Posterior cingulate gyrus (tissue), 11 donors: ENCODE results near the gene PCDHGC3.

Source experiments
- DNase-seq, 10 donors: peaks; one replicate each; pipeline versions ENCODE4 v3.0.0 to v3.0.0-alpha.2; 2020 to 2021; ENCODE audit warnings: mixed read lengths in 3 of 10
- intact Hi-C: fragments of 100-400 bp; cut with DNase I; formaldehyde crosslinking; loops from one replicate; pipeline ENCODE4 v1.15.1; 2023

Gene PCDHGC3

DNA sequence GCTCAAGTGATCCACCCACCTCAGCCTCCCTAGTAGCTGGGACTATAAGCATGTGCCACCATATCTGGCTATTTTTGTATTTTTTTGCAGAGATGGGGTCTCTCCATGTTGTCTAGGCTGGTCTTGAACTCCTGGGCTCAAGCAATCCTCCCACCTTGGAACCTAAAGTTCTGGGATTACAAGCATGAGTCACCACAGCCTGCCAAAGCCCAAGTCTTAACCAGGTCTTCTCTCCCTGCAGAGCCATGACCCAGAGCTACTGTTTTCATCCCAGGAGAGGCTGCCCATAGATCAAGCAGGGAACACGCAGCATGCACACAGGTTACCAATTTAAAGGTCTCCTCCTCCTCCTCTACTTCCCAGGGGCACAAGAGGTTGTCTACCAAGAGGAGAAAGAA is 42.9 kb downstream of the PCDHGC3 start:
- intact Hi-C loops = no loop called here
- DNase-seq = no peak

DNA sequence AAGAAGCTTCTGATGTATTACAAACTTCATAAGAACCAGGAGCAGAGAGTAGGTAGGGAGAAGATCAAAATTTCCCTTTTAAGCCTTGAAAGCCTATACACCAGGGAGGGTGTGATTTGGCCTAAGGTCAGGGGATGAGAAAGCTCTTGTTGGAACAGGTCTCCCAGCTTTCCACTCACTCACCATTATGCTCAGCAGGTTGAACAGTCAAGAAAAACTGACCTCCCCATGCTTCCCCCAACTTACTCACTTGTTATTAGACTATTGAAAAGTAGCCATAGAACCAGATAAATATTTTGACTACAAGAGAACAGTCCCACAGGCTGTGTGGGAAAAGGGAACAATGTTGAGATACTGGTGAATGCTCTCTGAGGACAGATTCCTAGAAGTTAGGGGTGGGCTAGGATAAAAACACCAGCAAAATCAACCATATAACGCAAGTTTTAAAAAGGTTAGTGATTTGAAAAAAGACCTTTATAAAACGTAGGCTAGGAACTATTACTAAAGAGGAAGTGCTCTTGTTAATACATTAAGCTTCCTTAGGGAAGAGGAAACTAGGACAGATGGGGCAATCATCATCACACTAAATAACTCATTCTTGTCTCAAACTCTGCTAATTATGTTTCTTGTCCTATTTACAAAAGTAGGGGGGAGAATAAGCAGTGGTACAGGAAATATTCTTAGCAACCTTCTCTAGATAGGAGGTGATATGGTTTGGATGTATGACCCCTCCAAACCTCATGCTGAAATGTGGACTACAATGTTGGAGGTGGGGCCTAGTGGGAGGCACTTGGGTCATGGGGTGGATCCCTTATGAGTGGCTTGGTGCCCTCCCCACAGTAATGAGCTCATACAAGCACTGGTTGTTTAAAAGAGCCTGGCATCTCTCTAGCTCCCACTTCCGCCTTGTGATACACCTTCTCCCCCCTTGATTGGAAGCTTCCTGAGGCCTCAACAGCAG is 44.1 kb downstream of the PCDHGC3 start:
- peak in 1 of 10 donors; percentile 3 for DNase-seq
- intact Hi-C loops = loop anchor here (5.0 kb wide), 1 partner anchor 103 kb away; the partner anchor contains the start of gene PCDHGB7

DNA sequence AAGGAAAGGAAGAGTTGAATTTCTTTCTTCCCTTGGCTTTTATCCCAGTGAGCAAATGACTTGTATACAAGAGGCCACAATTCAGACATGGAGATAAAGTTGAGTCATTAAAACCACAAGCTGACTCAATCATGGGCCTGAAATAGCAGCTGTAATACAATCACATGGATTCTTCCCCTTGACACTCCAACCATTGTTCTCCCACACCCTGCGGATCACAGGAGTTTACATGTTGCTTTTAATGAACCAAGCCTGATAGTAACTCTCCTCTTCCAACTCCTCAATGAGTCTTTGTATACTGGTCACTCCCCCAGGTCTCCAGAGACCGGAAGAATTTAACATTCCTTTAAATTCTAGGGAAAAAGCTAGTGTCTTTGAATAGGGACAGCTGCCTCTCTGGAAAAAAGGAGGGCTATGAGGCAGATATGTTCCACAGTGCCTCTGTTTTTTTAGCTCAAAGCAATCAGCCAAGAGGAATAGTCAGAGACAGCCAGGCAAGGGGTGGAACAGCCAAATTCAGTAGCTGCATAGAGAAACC is 45.5 kb downstream of the PCDHGC3 start:
- peak in 1 of 10 donors; percentile 63 for DNase-seq
- intact Hi-C loops = loop anchor here (5.0 kb wide), 1 partner anchor 104 kb away; the partner anchor contains the start of gene PCDHGB7

DNA sequence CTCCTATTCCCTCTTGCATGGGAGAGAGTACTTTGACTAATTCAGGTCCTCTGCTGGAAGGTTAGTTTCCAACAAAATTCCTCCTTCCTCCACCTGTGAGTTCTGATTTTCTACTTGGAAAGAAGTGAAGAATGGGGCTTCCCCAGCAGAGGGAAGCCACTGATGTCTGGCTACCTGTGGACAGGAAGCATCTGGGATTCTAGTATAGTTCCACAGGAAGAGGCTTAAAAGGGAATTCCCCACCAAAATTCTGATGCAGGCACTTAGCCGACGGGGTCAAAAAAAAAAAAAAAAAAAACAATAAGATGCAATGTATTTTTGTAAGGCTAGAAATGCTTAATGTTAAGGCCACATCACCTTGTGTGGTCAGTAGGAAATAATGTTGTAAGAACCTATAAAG is 46.5 kb downstream of the PCDHGC3 start:
- DNase-seq = peak in 1 of 10 donors; percentile 8
- intact Hi-C loops = loop anchor here (5.0 kb wide), 1 partner anchor 105 kb away; the partner anchor contains the start of gene PCDHGB7

DNA sequence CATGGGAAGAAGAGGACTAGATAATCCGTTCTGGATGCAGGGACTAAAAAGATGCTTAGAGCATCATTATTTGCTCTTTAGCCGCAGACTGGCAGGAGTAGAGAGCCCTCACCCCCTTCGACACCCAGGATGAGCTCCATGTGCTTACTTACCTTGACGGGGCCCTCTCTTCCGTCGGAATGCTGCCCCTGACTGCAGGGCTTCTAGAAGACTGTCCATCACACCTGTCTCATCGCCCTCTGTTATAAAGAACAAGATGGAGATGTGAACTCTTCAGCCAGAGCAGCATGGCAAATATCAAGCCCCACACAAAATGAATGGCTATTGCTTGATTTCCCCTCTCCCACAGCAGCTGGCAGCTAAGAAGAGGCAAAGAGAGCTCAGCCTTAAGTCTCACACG is 48.2 kb downstream of the PCDHGC3 start:
- intact Hi-C loops = loop anchor here (2.0 to 5.0 kb wide), 3 partner anchors 33 to 107 kb away; partner anchors contain the start of genes PCDHGB7 and PCDHGC3
- DNase-seq = no peak

DNA sequence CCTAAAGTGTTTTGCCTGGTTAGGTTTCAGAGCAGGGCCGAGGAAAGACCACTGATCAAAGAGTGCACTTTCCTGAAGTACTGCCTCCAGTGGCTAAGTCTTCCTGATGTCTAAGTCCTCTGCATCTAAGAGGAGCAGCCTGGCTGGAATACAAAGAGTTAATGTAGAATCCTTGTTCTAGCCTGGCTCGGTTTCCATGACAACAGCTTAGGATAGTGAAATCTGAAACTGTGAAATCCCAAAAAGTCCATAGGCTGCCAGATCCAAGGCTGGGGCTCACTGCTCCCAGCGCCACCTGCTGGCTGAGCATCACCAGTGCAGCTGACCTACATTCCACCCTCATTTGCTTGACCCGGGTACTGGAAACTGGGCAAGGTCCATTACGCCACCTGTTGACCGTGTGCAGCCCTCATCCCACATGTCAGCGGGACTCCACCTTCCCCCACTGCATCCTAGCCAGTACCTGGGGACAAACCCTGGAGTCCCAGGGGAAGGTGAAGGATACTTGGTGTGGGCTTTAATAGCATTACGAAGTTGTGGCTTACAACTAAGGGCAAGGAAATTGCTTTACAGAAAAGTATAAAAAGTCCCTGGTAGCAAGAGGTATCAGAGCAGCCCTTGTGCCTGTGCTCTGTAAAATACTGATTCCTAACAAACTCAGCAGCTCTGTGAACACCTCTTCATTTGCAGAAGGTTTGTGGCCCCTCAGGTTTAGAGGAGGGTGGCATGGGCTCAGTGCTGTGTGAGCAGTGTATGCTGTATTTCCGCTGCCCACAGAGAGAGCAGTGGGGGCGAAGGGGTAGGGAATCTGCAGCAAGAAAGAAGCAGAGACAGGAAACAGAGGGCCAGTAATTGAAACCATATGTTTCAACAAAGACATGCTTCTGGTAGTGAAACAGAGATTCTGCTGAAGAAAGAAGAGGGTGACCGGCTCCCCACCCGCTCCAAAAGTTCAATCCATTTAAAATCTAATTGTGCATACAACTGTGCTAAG is 49.1 kb downstream of the PCDHGC3 start:
- DNase-seq = peak; percentile 67 to 97 (median 80)
- intact Hi-C loops = loop anchor here (2.0 to 5.0 kb wide), 3 partner anchors 32 to 108 kb away; partner anchors contain the start of genes PCDHGB7 and PCDHGC3

DNA sequence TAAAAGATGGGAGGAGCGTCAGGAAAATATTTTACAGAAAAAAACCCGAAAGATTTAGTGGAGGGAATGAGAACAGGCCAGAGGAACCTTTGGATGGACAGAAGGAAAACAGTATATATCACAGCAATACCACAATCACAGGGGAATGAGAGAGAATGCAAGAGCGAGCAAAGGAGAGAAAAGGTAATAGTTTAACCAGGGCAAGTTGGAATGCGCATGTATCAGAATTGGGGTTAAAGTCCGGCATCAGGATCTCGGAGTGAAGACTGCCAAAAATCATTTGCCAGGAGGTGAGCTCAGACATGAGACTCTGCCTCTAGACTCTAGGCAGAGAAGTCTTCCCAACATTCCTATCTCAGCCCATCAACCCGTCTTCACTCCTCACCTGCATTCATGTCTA is 49.9 kb downstream of the PCDHGC3 start:
- intact Hi-C loops = loop anchor here (2.0 kb wide), 2 partner anchors 31 to 51 kb away; partner anchors contain the start of gene PCDHGC3
- DNase-seq = no peak

DNA sequence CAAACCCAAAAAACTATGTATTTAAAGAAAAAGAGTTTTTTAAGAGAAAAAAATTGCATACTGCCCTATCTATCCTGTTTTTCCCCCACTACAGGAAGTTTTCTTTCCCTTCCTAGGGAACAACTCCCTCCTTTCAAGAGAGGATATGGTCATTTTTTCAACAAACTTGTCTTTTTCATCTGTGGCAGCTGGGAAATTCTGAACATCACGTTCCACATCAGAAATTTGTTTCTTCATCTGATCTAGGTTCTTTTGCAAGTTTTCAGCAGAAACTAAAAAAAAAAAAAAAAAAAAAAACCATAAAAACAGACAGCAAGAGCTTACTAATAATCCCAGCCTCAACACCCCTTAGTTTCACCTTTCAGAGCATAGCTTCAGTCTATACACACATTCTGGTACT is 51.7 kb downstream of the PCDHGC3 start:
- no peak for DNase-seq
- intact Hi-C loops = no loop called here
